ENCODE data around the gene HSFY2.
"Not testable (repeated sequence)": the region's sequence is repeated elsewhere in the genome, so short reads cannot be mapped to it uniquely, and the experiment has no call there.

The HSFY2 gene

GRCh38 chrY:18773635-18774034 is at the start of gene HSFY2:
Gene HSFY2, minus strand, starts transcription at chrY:18773735. Its CDS starts 117 bp downstream, at chrY:18773618.
- H3K4me3 ChIP-seq (ENCODE audit: low read depth, low read length); H3K27me3 ChIP-seq (ENCODE audit: insufficient read depth, low read depth, severe bottlenecking); H3K9me3 ChIP-seq (ENCODE audit: severe bottlenecking); H3K27ac ChIP-seq; DNase-seq; H3K36me3 ChIP-seq: not testable (repeated sequence)

- H3K27me3 ChIP-seq (ENCODE audit: insufficient read depth, low read depth, severe bottlenecking); H3K27ac ChIP-seq: not testable (repeated sequence)
These were observed 42.2 kb upstream of the HSFY2 start for GRCh38 chrY:18815751-18816150.

GRCh38 chrY:18788757-18789406 is 15.3 kb upstream of the HSFY2 start:
- not testable (repeated sequence) for H3K9me3 ChIP-seq (ENCODE audit: severe bottlenecking); H3K27ac ChIP-seq; H3K36me3 ChIP-seq; H3K4me3 ChIP-seq (ENCODE audit: low read depth, low read length); DNase-seq; H3K27me3 ChIP-seq (ENCODE audit: insufficient read depth, low read depth, severe bottlenecking)

More at GRCh38 chrY:18815751-18816150, 42.2 kb upstream of the HSFY2 start:
- H3K4me3 ChIP-seq (ENCODE audit: low read depth, low read length); DNase-seq; H3K9me3 ChIP-seq (ENCODE audit: severe bottlenecking); H3K36me3 ChIP-seq: not testable (repeated sequence)

GRCh38 chrY:18754077-18754476 is 19.5 kb downstream of the HSFY2 start:
- not testable (repeated sequence) for H3K9me3 ChIP-seq (ENCODE audit: severe bottlenecking); H3K4me3 ChIP-seq (ENCODE audit: low read depth, low read length); DNase-seq

GRCh38 chrY:18753133-18753815 is 20.3 kb downstream of the HSFY2 start:
- H3K36me3 ChIP-seq; H3K4me3 ChIP-seq (ENCODE audit: low read depth, low read length); H3K27me3 ChIP-seq (ENCODE audit: insufficient read depth, low read depth, severe bottlenecking); H3K27ac ChIP-seq; H3K9me3 ChIP-seq (ENCODE audit: severe bottlenecking); DNase-seq: not testable (repeated sequence)

More at GRCh38 chrY:18754077-18754476, 19.5 kb downstream of the HSFY2 start:
- not testable (repeated sequence) for H3K27me3 ChIP-seq (ENCODE audit: insufficient read depth, low read depth, severe bottlenecking); H3K27ac ChIP-seq; H3K36me3 ChIP-seq

GRCh38 chrY:18723714-18724113 is 49.8 kb downstream of the HSFY2 start:
- not testable (repeated sequence) for H3K27me3 ChIP-seq (ENCODE audit: insufficient read depth, low read depth, severe bottlenecking)

More at GRCh38 chrY:18723714-18724113, 49.8 kb downstream of the HSFY2 start:
- DNase-seq; H3K36me3 ChIP-seq; H3K27ac ChIP-seq; H3K4me3 ChIP-seq (ENCODE audit: low read depth, low read length); H3K9me3 ChIP-seq (ENCODE audit: severe bottlenecking): not testable (repeated sequence)
